ENCODE results near the gene VWDE.

The VWDE gene

DNA sequence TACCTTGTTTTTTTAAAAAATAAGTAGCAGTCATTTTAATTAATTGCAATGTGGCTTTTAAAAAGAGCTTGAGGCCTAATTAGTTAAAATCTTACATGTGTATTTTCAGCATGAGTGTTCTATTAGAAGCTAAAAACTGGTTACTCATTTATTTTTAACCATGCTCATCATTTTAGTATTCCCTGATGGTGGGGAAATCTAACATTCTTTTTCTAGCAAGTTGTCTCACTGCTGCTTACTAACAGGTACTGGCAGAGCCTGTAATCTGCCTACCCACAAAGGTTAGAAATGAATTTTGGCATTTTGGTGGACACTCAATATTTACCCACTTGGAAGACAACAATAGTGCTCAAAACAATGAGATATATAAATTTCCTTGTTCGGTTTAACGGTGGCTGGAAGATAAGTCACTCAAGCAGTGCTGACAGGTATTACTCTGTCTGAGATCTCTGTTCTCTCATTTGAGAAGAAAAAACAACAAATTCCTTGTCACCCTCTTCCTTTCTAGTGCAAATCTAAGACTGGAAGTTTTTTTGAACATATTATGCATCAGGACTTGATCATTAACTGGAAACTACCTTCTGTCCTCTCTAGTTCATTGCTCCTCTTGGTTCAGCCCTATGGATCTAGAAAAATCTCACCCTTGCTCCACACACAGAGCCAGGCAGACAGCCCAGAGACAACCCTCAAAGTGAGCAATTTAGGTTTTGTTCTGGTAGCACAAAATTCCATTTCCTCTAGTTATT, 83.3 kb downstream of the VWDE start:
- Histone ChIP-seq H3K27me3 (ENCODE audit: control insufficient read depth, insufficient read depth, low read length) (no peaks in the 10 kb centered on the region), H3K9me3 (ENCODE audit: control insufficient read depth, low read length) (no peaks in the 10 kb centered on the region), H3K4me1 (no peaks in the 10 kb centered on the region), H3K9ac (no peak overlapping the region), H3K36me3 (ENCODE audit: control insufficient read depth, insufficient read depth, low read length) (no peaks in the 10 kb centered on the region), H3K79me2 (no peaks in the 10 kb centered on the region), H3K27ac (no peak overlapping the region), H2AFZ (no peak overlapping the region), H3K4me3 (ENCODE audit: low read depth, low read length) (no peak overlapping the region), H3K4me2 (ENCODE audit: low read length) (no peak overlapping the region)
- TF ChIP-seq, protein P1, sequence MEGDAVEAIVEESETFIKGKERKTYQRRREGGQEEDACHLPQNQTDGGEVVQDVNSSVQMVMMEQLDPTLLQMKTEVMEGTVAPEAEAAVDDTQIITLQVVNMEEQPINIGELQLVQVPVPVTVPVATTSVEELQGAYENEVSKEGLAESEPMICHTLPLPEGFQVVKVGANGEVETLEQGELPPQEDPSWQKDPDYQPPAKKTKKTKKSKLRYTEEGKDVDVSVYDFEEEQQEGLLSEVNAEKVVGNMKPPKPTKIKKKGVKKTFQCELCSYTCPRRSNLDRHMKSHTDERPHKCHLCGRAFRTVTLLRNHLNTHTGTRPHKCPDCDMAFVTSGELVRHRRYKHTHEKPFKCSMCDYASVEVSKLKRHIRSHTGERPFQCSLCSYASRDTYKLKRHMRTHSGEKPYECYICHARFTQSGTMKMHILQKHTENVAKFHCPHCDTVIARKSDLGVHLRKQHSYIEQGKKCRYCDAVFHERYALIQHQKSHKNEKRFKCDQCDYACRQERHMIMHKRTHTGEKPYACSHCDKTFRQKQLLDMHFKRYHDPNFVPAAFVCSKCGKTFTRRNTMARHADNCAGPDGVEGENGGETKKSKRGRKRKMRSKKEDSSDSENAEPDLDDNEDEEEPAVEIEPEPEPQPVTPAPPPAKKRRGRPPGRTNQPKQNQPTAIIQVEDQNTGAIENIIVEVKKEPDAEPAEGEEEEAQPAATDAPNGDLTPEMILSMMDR (IDR thresholded peaks at IDR 0.05) = no peak

DNA sequence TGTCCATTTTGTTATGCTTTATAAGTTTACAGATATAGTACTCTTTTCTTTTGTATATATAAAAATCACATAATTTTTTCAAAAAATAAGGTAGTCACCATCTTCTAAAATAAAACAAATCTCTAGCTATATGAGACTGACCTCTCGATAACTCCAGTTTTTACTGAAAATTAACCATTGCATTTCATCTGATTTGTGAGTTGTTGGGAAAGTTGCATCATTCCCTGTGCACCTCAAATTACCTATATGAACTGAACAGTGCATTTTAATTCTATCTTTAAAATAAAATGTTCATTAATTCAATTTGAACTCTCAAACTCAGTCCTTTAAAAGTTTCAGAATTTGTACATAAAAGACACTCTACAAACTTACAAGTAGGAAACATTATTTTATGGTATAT, 86.0 kb downstream of the VWDE start:
- Histone ChIP-seq H3K4me1 (no peaks in the 10 kb centered on the region), H3K9ac (no peak overlapping the region), H3K27me3 (ENCODE audit: control insufficient read depth, insufficient read depth, low read length) (no peaks in the 10 kb centered on the region), H3K27ac (no peak overlapping the region), H3K36me3 (ENCODE audit: control insufficient read depth, insufficient read depth, low read length) (no peaks in the 10 kb centered on the region), H3K4me3 (ENCODE audit: low read depth, low read length) (no peak overlapping the region), H3K79me2 (no peaks in the 10 kb centered on the region), H3K9me3 (ENCODE audit: control insufficient read depth, low read length) (no peaks in the 10 kb centered on the region), H3K4me2 (ENCODE audit: low read length) (no peak overlapping the region), H2AFZ (no peak overlapping the region)
- TF ChIP-seq, protein P1 (IDR thresholded peaks at IDR 0.05) = no peak

DNA sequence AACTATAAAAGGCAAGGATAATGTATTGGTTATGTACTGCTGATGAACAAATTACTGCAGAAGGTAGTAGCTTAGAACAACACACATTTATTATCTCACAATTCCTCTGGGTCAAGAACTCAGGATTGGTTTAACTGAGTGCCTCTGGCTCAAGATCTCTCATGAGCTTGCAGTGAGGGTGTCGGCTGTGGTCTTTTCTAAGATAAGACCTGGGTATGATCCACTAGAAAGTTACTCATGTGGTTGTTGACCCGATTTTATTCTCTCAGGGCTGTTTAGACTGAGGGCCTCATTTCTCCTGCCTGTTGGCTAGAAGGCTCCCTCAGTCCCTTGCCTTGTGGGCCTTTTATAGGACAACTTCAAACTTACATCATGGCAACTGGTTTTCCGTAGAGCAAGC, 86.7 kb downstream of the VWDE start:
- TF ChIP-seq, protein P1 (IDR thresholded peaks at IDR 0.05) = no peak
- no peaks in the 10 kb centered on the region for H3K36me3 ChIP-seq (ENCODE audit: control insufficient read depth, insufficient read depth, low read length)
- no peak overlapping the region for H3K4me2 ChIP-seq (ENCODE audit: low read length)
- no peaks in the 10 kb centered on the region for H3K79me2 ChIP-seq
- no peak overlapping the region for H3K27ac ChIP-seq
- no peak overlapping the region for H3K4me3 ChIP-seq (ENCODE audit: low read depth, low read length)
- H3K4me1 ChIP-seq = no peaks in the 10 kb centered on the region
- H3K9ac ChIP-seq = no peak overlapping the region
- no peak overlapping the region for H2AFZ ChIP-seq
- H3K9me3 ChIP-seq (ENCODE audit: control insufficient read depth, low read length) = no peaks in the 10 kb centered on the region
- no peaks in the 10 kb centered on the region for H3K27me3 ChIP-seq (ENCODE audit: control insufficient read depth, insufficient read depth, low read length)

DNA sequence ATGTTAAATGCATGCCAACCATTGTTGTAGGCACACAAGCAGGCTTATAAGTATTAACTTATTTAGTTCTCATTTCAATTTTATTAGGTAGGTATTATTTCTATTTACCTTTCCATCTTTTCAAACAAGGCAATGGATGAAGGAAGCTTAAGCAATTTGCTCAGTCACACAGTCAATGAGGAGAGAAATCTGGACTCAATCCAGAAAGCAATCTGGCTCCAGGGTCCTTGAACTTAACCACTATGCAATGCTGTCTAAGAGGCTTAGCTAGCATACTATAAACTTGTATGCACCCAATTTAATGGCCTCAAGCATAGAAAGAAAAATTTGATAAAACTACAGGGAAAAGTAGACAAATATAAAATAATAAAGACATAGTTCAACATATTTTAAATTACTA, 88.6 kb downstream of the VWDE start:
- Histone ChIP-seq H3K9ac (no peak overlapping the region), H3K27me3 (ENCODE audit: control insufficient read depth, insufficient read depth, low read length) (no peaks in the 10 kb centered on the region), H3K4me3 (ENCODE audit: low read depth, low read length) (no peak overlapping the region), H3K4me2 (ENCODE audit: low read length) (no peak overlapping the region), H3K79me2 (no peaks in the 10 kb centered on the region), H3K9me3 (ENCODE audit: control insufficient read depth, low read length) (no peaks in the 10 kb centered on the region), H3K4me1 (no peaks in the 10 kb centered on the region), H2AFZ (no peak overlapping the region), H3K36me3 (ENCODE audit: control insufficient read depth, insufficient read depth, low read length) (no peaks in the 10 kb centered on the region), H3K27ac (no peak overlapping the region)
- TF ChIP-seq, protein P1 (IDR thresholded peaks at IDR 0.05) = no peak

DNA sequence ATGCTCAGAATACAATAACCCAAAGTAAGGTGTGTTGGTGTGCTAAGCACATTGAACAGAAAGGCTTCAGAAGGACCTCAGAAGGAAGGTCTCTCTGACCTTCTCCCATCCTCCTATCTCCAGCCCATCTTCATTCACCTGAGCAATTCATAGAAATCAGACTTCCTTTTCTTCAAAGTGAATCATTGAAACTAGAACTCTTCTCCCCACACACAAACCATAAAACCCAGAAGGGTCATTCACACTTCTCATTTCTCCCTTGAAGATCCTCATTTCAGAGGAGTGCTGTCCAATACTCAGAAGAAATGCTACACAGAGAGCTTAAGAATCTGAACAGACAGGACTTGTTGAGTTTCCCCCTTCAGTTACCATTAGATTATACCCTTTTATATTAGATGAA, 89.5 kb downstream of the VWDE start:
- H3K4me2 ChIP-seq (ENCODE audit: low read length) = no peak overlapping the region
- H2AFZ ChIP-seq = no peak overlapping the region
- H3K9ac ChIP-seq = no peak overlapping the region
- H3K27me3 ChIP-seq (ENCODE audit: control insufficient read depth, insufficient read depth, low read length) = no peaks in the 10 kb centered on the region
- H3K9me3 ChIP-seq (ENCODE audit: control insufficient read depth, low read length) = no peaks in the 10 kb centered on the region
- TF ChIP-seq, protein P1 (IDR thresholded peaks at IDR 0.05) = no peak
- H3K4me1 ChIP-seq = no peaks in the 10 kb centered on the region
- H3K27ac ChIP-seq = no peak overlapping the region
- no peak overlapping the region for H3K4me3 ChIP-seq (ENCODE audit: low read depth, low read length)
- no peaks in the 10 kb centered on the region for H3K36me3 ChIP-seq (ENCODE audit: control insufficient read depth, insufficient read depth, low read length)
- no peaks in the 10 kb centered on the region for H3K79me2 ChIP-seq

Data from parathyroid adenoma (tissue), 2 donors.